Motor neuron (in vitro differentiated cells): ENCODE measurements around the gene ITGA11. TPM values are rescaled to one million over a fixed set of nuclear protein-coding genes. Genes with fewer than 3 reads are reported as not detected.
"Not testable (repeated sequence)": the region's sequence is repeated elsewhere in the genome, so short reads cannot be mapped to it uniquely, and the experiment has no call there.

ENCODE experiments used
- ATAC-seq, 8 experiments: fragments of 200-7000 bp; cut with Tn5 transposase; replicated peaks in 6 of 8; 2 replicates each; pipeline ENCODE4 v1.8.0; 2021; ENCODE audit warnings: mild to moderate bottlenecking in 8 of 8, moderate library complexity in 8 of 8
- H3K27ac ChIP-seq, 2 donors: fragments of 250-450 bp; sonication (Bioruptor Pico); 2 replicates each; pipeline ENCODE4 v1.9.0; 2021; ENCODE audit warnings: antibody characterized with exemption in 2 of 2, mild to moderate bottlenecking in 2 of 2, moderate library complexity in 1 of 2
- H3K4me1 ChIP-seq, 2 donors: fragments of 250-450 bp; sonication (Bioruptor Pico); replicated peaks in 1 of 2; 2 replicates each; pipeline ENCODE4 v1.6.1; 2021; ENCODE audit warnings: antibody characterized with exemption in 2 of 2, mild to moderate bottlenecking in 2 of 2, moderate library complexity in 1 of 2
- H3K4me3 ChIP-seq, 5 donors: fragments of 250-450 bp; sonication (Bioruptor Pico); 2 replicates each; pipeline ENCODE4 v1.9.0; 2021; ENCODE audit warnings: antibody characterized with exemption in 5 of 5, mild to moderate bottlenecking in 5 of 5, moderate library complexity in 4 of 5
- WGBS, 10 experiments: fragments of 450-650 bp; shearing (Covaris generic); methylation state at CpG; one replicate each; pipeline ENCODE4 v1.0.0; 2022; 5-methylcytosine and 5-hydroxymethylcytosine counted together
- in situ Hi-C, 9 experiments: fragments of 400-800 bp; cut with MboI; loops; one replicate each; pipeline ENCODE4 v1.15.0; 2021; ENCODE audit warnings: low sequenced_read_pairs in 9 of 9, low pct_unique_long_range_greater_than_20kb in 2 of 9; ENCODE audit not compliant: unreplicated experiment in 9 of 9
- total RNA-seq, 8 experiments: library from RNA; unstranded; fragments of 300-600 nt; gene quantifications; 2 replicates each; pipeline versions ENCODE4 v1.2.3 to v1.2.4, GENCODE V29; 2022

The ITGA11 gene
- total RNA-seq, 8 experiments from 2014 or later, result 0.27 to 35.0 (median 0.78) TPM

GRCh38 chr15:68401496-68402431 is 30.2 kb downstream of the ITGA11 start:
- WGBS, 10 experiments, result 44 to 94% (median 82%) methylated on average over 1 to 7 of the region's 11 CpGs; no CpG with 5 or more reads in 1 of the 10 experiments
- in situ Hi-C loops, result no loop called here
- Histone ChIP-seq H3K4me3 (no peak overlapping the region), H3K27ac (no peak overlapping the region), H3K4me1 (no peaks in the 10 kb centered on the region)
- no peak for ATAC-seq

GRCh38 chr15:68400066-68400456 is 31.9 kb downstream of the ITGA11 start:
- WGBS, 10 experiments, result 20 to 100% (median 51%) methylated on average over 1 of the region's 1 CpG
- H3K27ac ChIP-seq, result no peak overlapping the region
- ATAC-seq, result no peak
- in situ Hi-C loops, result no loop called here
- H3K4me1 ChIP-seq, result no peaks in the 10 kb centered on the region
- no peak overlapping the region for H3K4me3 ChIP-seq

GRCh38 chr15:68399096-68400065 is 32.6 kb downstream of the ITGA11 start:
- peak in 1 of 8 experiments; percentile 55 for ATAC-seq

DNA sequence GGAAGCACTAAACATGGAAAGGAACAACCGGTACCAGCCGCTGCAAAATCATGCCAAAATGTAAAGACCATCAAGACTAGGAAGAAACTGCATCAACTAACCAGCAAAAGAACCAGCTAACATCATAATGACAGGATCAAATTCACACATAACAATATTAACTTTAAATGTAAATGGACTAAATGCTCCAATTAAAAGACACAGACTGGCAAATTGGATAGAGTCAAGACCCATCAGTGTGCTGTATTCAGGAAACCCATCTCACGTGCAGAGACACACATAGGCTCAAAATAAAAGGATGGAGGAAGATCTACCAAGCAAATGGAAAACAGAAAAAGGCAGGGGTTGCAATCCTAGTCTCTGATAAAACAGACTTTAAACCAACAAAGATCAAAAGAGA is 34.0 kb downstream of the ITGA11 start:
- ATAC-seq, H3K4me3 ChIP-seq, H3K27ac ChIP-seq, in situ Hi-C loops, H3K4me1 ChIP-seq: not testable (repeated sequence)
- no CpG with 5 or more reads among the region's 3 CpGs for WGBS, 10 experiments

More at GRCh38 chr15:68399096-68400065, 32.6 kb downstream of the ITGA11 start:
- Histone ChIP-seq H3K4me1 (no peaks in the 10 kb centered on the region), H3K27ac (no peak overlapping the region), H3K4me3 (no peak overlapping the region)
- WGBS, 10 experiments, result 62 to 95% (median 83%) methylated on average over 4 to 5 of the region's 5 CpGs; no CpG with 5 or more reads in 1 of the 10 experiments
- in situ Hi-C loops, result no loop called here

- WGBS, 10 experiments, result 20 to 100% (median 83%) methylated on average over 1 of the region's 1 CpG; no CpG with 5 or more reads in 1 of the 10 experiments
- Histone ChIP-seq H3K4me3 (no peak overlapping the region), H3K4me1 (no peaks in the 10 kb centered on the region), H3K27ac (no peak overlapping the region)
- ATAC-seq, result no peak
- in situ Hi-C loops, result no loop called here
These were observed 35.9 kb downstream of the ITGA11 start for GRCh38 chr15:68396068-68396467.

DNA sequence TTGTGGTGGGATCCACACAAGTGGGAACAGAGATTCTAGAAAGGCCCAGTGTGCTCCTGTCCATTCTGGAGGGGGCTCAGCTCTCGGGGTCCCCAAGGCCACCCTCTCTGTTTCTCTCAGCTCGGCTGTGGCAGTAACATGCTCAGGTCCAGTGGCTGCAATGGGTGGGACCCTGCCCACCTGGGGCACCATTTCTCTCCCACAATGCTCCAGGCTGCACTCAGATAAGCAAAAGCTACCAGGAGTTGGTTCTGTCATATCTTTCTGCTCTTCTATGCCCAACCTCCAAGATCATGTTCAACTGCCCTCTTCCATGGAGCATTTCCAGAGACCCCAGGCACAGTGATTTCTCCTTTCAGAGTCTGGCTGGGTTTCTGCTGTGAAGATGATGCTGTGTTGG is 40.8 kb downstream of the ITGA11 start:
- no peak for ATAC-seq
- Histone ChIP-seq H3K4me1 (no peaks in the 10 kb centered on the region), H3K27ac (no peak overlapping the region), H3K4me3 (no peak overlapping the region)
- 50 to 100% (median 90%) methylated on average over 1 to 2 of the region's 2 CpGs; no CpG with 5 or more reads in 5 of the 10 experiments for WGBS, 10 experiments
- in situ Hi-C loops, result no loop called here

DNA sequence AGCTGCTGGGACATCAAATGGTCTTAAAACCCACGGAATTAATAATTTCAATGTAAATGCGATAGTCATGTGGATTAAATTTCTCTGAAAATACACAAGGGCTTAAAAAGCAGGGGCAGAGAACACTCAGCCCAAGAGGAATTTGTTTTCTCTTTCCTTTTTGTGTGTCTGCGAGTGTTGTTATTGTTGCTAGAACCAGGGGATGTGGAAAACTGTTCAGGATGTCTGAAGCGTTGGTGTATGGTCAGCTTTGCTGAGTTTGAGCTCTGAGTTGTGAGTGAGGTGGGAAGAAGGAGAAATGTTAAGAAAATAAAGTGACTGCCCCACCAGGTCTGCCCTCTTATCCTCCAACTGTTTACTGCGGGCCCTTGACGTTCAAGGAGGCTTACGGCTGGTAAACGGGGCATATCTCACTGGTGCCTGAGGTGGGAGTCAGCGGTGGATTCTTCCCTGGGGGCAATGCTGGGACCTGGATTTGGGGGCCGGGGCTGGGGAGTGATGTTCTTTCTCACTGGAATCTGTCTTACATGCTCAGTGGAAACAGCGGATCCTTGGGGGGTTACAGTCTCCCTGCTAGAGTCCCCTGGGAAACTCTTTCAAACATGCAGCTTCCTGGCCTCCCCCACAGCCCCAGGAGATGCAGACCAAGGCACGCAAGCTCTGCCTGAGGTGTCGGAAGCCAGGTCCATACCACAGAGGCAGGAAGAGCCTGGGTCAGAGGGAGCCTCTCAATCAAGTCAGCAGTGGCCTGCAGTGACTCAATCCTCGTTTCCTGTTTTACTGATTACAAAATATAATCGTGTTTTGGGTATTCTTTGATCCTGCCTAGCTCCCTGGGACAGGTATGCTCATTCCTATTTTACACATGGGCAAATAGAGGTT is 41.8 kb downstream of the ITGA11 start:
- in situ Hi-C loops, result no loop called here
- Histone ChIP-seq H3K27ac (no peak overlapping the region), H3K4me1 (no peaks in the 10 kb centered on the region), H3K4me3 (no peak overlapping the region)
- ATAC-seq, result peak in 1 of 8 experiments; percentile 22
- WGBS, 10 experiments, result 47 to 89% (median 70%) methylated on average over 2 to 9 of the region's 15 CpGs; no CpG with 5 or more reads in 4 of the 10 experiments

GRCh38 chr15:68389041-68389930 is 42.7 kb downstream of the ITGA11 start:
- no peak for ATAC-seq
- no peak overlapping the region for H3K27ac ChIP-seq
- in situ Hi-C loops, result no loop called here
- no peaks in the 10 kb centered on the region for H3K4me1 ChIP-seq
- 14 to 100% (median 80%) methylated on average over 1 to 7 of the region's 7 CpGs; no CpG with 5 or more reads in 3 of the 10 experiments for WGBS, 10 experiments
- H3K4me3 ChIP-seq, result no peak overlapping the region

- ATAC-seq, result no peak
- WGBS, 10 experiments, result 49 to 90% (median 84%) methylated on average over 2 to 8 of the region's 12 CpGs; no CpG with 5 or more reads in 4 of the 10 experiments
- H3K4me1 ChIP-seq, result no peaks in the 10 kb centered on the region
- no peak overlapping the region for H3K27ac ChIP-seq
- in situ Hi-C loops, result no loop called here
- no peak overlapping the region for H3K4me3 ChIP-seq
These were observed 44.4 kb downstream of the ITGA11 start for GRCh38 chr15:68387381-68388143.

GRCh38 chr15:68386587-68387288 is 45.2 kb downstream of the ITGA11 start:
- Histone ChIP-seq H3K4me3 (no peak overlapping the region), H3K4me1 (no peaks in the 10 kb centered on the region), H3K27ac (no peak overlapping the region)
- ATAC-seq, result no peak
- in situ Hi-C loops, result no loop called here
- WGBS, 10 experiments, result 40 to 62% (median 60%) methylated on average over 1 to 3 of the region's 9 CpGs; no CpG with 5 or more reads in 7 of the 10 experiments
